Tibial nerve (tissue), 3 donors: ENCODE data around the gene DPH2.

Experiments used
- POLR2A ChIP-seq, 2 donors: fragments of 450-650 bp; IDR thresholded peaks; one replicate each; pipeline ENCODE4 v1.6.1; 2017; ENCODE audit warnings: antibody characterized with exemption in 2 of 2, mild to moderate bottlenecking in 2 of 2, moderate library complexity in 2 of 2
- TF ChIP-seq, protein P1 (sequence below), 5 experiments: fragments of 200-600 bp in 3 of 5; fragments of 450-650 bp in 2 of 5; sonication (generic) in 3 of 5; IDR thresholded peaks; one replicate each; pipeline ENCODE4 v1.5.1; 2016 to 2019; ENCODE audit warnings: antibody characterized with exemption in 5 of 5, mild to moderate bottlenecking in 3 of 5, moderate library complexity in 2 of 5

DNA sequence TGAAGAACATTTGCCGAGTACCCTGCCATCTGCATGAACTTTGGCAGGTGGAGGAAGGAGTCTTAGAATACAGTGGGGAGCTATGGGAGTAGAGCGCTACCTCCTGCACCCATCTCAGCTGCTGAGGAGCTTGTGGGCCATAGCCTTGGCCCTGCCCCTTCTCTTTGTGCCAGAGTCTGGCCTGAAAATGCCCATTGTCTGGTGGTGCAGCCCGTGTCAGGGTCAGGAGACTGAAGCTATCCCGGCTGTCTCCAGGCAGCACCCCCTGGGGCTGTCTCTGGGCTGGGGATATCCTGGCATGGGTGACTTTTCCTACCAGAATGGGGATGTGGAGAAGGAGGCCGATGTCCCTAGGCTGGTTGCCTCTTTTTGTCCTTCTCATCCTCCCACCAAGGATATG, 15.8 kb upstream of the DPH2 start:
- TF ChIP-seq, protein P1, sequence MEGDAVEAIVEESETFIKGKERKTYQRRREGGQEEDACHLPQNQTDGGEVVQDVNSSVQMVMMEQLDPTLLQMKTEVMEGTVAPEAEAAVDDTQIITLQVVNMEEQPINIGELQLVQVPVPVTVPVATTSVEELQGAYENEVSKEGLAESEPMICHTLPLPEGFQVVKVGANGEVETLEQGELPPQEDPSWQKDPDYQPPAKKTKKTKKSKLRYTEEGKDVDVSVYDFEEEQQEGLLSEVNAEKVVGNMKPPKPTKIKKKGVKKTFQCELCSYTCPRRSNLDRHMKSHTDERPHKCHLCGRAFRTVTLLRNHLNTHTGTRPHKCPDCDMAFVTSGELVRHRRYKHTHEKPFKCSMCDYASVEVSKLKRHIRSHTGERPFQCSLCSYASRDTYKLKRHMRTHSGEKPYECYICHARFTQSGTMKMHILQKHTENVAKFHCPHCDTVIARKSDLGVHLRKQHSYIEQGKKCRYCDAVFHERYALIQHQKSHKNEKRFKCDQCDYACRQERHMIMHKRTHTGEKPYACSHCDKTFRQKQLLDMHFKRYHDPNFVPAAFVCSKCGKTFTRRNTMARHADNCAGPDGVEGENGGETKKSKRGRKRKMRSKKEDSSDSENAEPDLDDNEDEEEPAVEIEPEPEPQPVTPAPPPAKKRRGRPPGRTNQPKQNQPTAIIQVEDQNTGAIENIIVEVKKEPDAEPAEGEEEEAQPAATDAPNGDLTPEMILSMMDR (IDR thresholded peaks at IDR 0.05): no peak
- TF ChIP-seq POLR2A (IDR thresholded peaks at IDR 0.05): no peak
